H9 (cell line): ENCODE results near the gene ALDOA. TPM values are rescaled to one million over a fixed set of nuclear protein-coding genes. Genes with fewer than 3 reads are reported as not detected.

ENCODE experiments used
- DNase-seq: peaks from one replicate; pipeline ENCODE4 v3.0.0-alpha.2; 2017
- H2AFZ ChIP-seq: one replicate; pipeline ENCODE4 v1.6.1; 2013; ENCODE audit warnings: mild to moderate bottlenecking, low read length, control low read depth, moderate library complexity
- H2AK5ac ChIP-seq: 2 replicates; pipeline ENCODE4 v1.6.1; 2013; ENCODE audit warnings: low read length, control low read depth, mixed read lengths; ENCODE audit not compliant: insufficient read length
- H2BK120ac ChIP-seq: one replicate; pipeline ENCODE4 v1.6.1; 2013; ENCODE audit warnings: low read depth, mild to moderate bottlenecking, low read length, control low read depth, inconsistent platforms; ENCODE audit not compliant: poor library complexity, severe bottlenecking
- H2BK12ac ChIP-seq: 2 replicates; pipeline ENCODE4 v1.6.1; 2013; ENCODE audit warnings: low read length, control low read depth, mixed read lengths, low read depth; ENCODE audit not compliant: insufficient read length
- H2BK15ac ChIP-seq: 2 replicates; pipeline ENCODE4 v1.6.1; 2013; ENCODE audit warnings: low read depth, low read length, control low read depth
- H2BK20ac ChIP-seq: one replicate; pipeline ENCODE4 v1.6.1; 2013; ENCODE audit warnings: low read depth, mild to moderate bottlenecking, low read length, control low read depth, inconsistent platforms; ENCODE audit not compliant: poor library complexity, severe bottlenecking
- H2BK5ac ChIP-seq: 2 replicates; pipeline ENCODE4 v1.6.1; 2013; ENCODE audit warnings: low read length, control low read depth, mixed read lengths; ENCODE audit not compliant: insufficient read length
- H3K14ac ChIP-seq: 2 replicates; pipeline ENCODE4 v1.6.1; 2013; ENCODE audit warnings: low read length, control low read depth; ENCODE audit not compliant: insufficient read depth
- H3K18ac ChIP-seq: 2 replicates; pipeline ENCODE4 v1.6.1; 2013; ENCODE audit warnings: low read depth, mild to moderate bottlenecking, mixed read lengths, low read length, control low read depth; ENCODE audit not compliant: insufficient read length
- H3K23ac ChIP-seq: 2 replicates; pipeline ENCODE4 v1.6.1; 2013; ENCODE audit warnings: low read length, control low read depth, mixed read lengths, low read depth; ENCODE audit not compliant: insufficient read length
- H3K23me2 ChIP-seq: 2 replicates; pipeline ENCODE4 v1.6.1; 2013; ENCODE audit warnings: low read depth, mild to moderate bottlenecking, mixed read lengths, low read length, control low read depth; ENCODE audit not compliant: insufficient read length, poor library complexity, severe bottlenecking
- H3K27ac ChIP-seq: 2 replicates; pipeline ENCODE4 v1.5.1; 2013; ENCODE audit warnings: low read length, control low read depth, mixed read lengths, low read depth; ENCODE audit not compliant: insufficient read length
- H3K27me3 ChIP-seq: 2 replicates; pipeline ENCODE4 v1.6.1; 2013; ENCODE audit warnings: low read length, control low read depth, inconsistent platforms; ENCODE audit not compliant: insufficient read depth
- H3K4ac ChIP-seq: 2 replicates; pipeline ENCODE4 v1.6.1; 2013; ENCODE audit warnings: low read depth, mild to moderate bottlenecking, control low read depth, inconsistent platforms, low read length, moderate library complexity
- H3K4me1 ChIP-seq: 2 replicates; pipeline ENCODE4 v1.6.1; 2013; ENCODE audit warnings: low read length, control low read depth, inconsistent platforms; ENCODE audit not compliant: insufficient read depth
- H3K4me2 ChIP-seq: 2 replicates; pipeline ENCODE4 v1.6.1; 2013; ENCODE audit warnings: low read length, control low read depth, mixed read lengths; ENCODE audit not compliant: insufficient read length, insufficient read depth
- H3K56ac ChIP-seq: 2 replicates; pipeline ENCODE4 v1.6.1; 2013; ENCODE audit warnings: low read depth, mild to moderate bottlenecking, mixed read lengths, low read length, control low read depth; ENCODE audit not compliant: insufficient read length
- H3K79me1 ChIP-seq: 2 replicates; pipeline ENCODE4 v1.6.1; 2013; ENCODE audit warnings: low read depth, mild to moderate bottlenecking, moderate library complexity, low read length, control low read depth, inconsistent platforms; ENCODE audit not compliant: insufficient read depth, poor library complexity, severe bottlenecking
- H3K79me2 ChIP-seq: 2 replicates; pipeline ENCODE4 v1.6.1; 2013; ENCODE audit warnings: low read length, control low read depth, inconsistent platforms; ENCODE audit not compliant: insufficient read depth
- H3K9ac ChIP-seq: 2 replicates; pipeline ENCODE4 v1.6.1; 2013; ENCODE audit warnings: low read length, control low read depth, mixed read lengths; ENCODE audit not compliant: insufficient read length; ENCODE audit errors: extremely low read depth
- H3K9me3 ChIP-seq: one replicate; pipeline ENCODE4 v1.6.1; 2013; ENCODE audit warnings: low read depth, low read length, inconsistent platforms; ENCODE audit not compliant: control insufficient read depth
- H3T11ph ChIP-seq: one replicate; pipeline ENCODE4 v1.6.1; 2013; ENCODE audit warnings: mild to moderate bottlenecking, low read length, control low read depth, inconsistent platforms
- H4K20me1 ChIP-seq: one replicate; pipeline ENCODE4 v1.6.1; 2013; ENCODE audit not compliant: control insufficient read depth, insufficient read length, insufficient read depth
- H4K5ac ChIP-seq: 2 replicates; pipeline ENCODE4 v1.6.1; 2013; ENCODE audit warnings: low read depth, mild to moderate bottlenecking, mixed read lengths, low read length, control low read depth; ENCODE audit not compliant: insufficient read length
- H4K8ac ChIP-seq: replicated peaks from 2 replicates; pipeline ENCODE4 v1.6.1; 2013; ENCODE audit warnings: low read length, control low read depth, mixed read lengths, low read depth; ENCODE audit not compliant: insufficient read length
- H4K91ac ChIP-seq: 2 replicates; pipeline ENCODE4 v1.6.1; 2013; ENCODE audit warnings: low read depth, mild to moderate bottlenecking, moderate library complexity, mixed read lengths, low read length, control low read depth; ENCODE audit not compliant: insufficient read length
- H3K27ac Mint-ChIP-seq, 3 experiments: 2 replicates in 2 of 3; 3 replicates in 1 of 3; pipeline ENCODE4 v1.8.0; 2020 to 2021; ENCODE audit warnings: mixed read lengths in 3 of 3, mild to moderate bottlenecking in 1 of 3, moderate library complexity in 1 of 3
- H3K27me3 Mint-ChIP-seq: 2 replicates; pipeline ENCODE4 v1.8.0; 2021; ENCODE audit warnings: low read depth, mild to moderate bottlenecking, moderate library complexity, mixed read lengths
- H3K36me3 Mint-ChIP-seq, 3 experiments: 2 replicates in 2 of 3; 3 replicates in 1 of 3; pipeline ENCODE4 v1.8.0; 2020 to 2021; ENCODE audit warnings: low read depth in 3 of 3, mixed read lengths in 3 of 3; ENCODE audit not compliant: insufficient read depth in 1 of 3
- H3K4me1 Mint-ChIP-seq, 2 experiments: 2 replicates each; pipeline ENCODE4 v1.8.0; 2020; ENCODE audit warnings: mixed read lengths in 2 of 2
- H3K4me3 Mint-ChIP-seq, 2 experiments: 2 replicates in 1 of 2; 3 replicates in 1 of 2; pipeline ENCODE4 v1.8.0; 2020 to 2021; ENCODE audit warnings: mild to moderate bottlenecking in 2 of 2, mixed read lengths in 2 of 2, moderate library complexity in 1 of 2
- H3K9me3 Mint-ChIP-seq, 2 experiments: 2 replicates in 1 of 2; 3 replicates in 1 of 2; pipeline ENCODE4 v1.8.0; 2020; ENCODE audit warnings: mild to moderate bottlenecking in 2 of 2, mixed read lengths in 2 of 2, moderate library complexity in 1 of 2
- WGBS: extraction: QIAGEN DNeasy Blood & Tissue Kit; methylation state at CpG from one replicate; pipeline ENCODE4 v1.1.7; 2013; ENCODE audit warnings: missing lambda C conversion rate, low lambda C conversion rate, mixed read lengths; ENCODE audit not compliant: insufficient read length; ENCODE audit errors: extremely low coverage; 5-methylcytosine and 5-hydroxymethylcytosine counted together
- total RNA-seq: library from RNA; stranded (reverse); gene quantifications from 2 replicates; pipeline ENCODE4 v1.2.1, GENCODE V29; 2021
- TF ChIP-seq, protein P1 (sequence below): fragments of 200-600 bp; sonication (generic); conservative IDR thresholded peaks from 3 replicates; pipeline ENCODE4 v1.8.0; 2021; ENCODE audit warnings: antibody characterized with exemption, mild to moderate bottlenecking

Gene ALDOA
- total RNA-seq, 1 experiment from 2014 or later = 1,356 TPM

DNA sequence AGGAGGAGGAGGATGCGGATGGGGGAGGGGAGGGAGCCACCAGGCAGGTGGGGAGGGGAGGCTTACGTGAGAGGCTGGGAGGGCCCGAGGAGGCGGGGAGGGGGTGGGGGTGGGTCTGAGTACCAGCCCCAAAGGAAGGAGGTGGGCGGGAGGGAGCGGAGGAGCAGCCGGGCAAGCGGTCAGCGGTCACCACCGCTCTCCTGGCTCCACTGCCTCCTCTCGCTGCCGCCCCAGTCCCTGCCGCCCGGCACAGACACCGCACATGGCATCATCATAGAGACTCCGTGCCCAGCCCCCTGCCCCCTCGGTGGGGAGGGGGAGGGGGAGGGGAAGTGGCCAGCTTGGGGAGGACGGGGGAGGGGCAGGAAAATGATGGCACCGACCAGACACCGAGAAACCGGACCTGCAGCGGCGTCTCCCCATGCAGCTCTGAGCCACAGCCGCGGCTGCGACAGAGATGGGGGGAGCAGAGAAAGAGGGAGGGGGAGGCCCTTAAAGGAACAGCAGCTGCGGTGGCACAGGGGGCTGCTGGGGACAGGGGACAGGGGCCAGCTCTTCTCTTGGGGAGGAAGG, 34.6 kb upstream of the ALDOA start, which contains the start of gene TLCD3B:
Gene TLCD3B (minus strand): TSS at position 431 of the 573 bp plus-strand sequence. CDS start 744 bp downstream, outside the sequence.
- DNase-seq = peak; percentile 86
- Mint-ChIP-seq H3K27me3 (peaks cover 37% of the 10 kb centered on the region), H3K27ac (no peak within 1 kb of the TSS; a peak in 1 of 7 replicates), H3K4me3 (peak within 1 kb of the TSS; percentile 73 to 90), H3K4me1 (peaks cover 27 to 42% of the 10 kb centered on the region in 2 experiments), H3K36me3 (peaks cover 6 to 16% (median 10%) of the 10 kb centered on the region in 3 experiments; a peak in 5 of 7 replicates), H3K9me3 (no peaks in the 10 kb centered on the region; a peak in 1 of 5 replicates)
- no peaks in the 10 kb centered on the region for H3K79me1 ChIP-seq
- H4K8ac ChIP-seq = no peak within 1 kb of the TSS
- peak within 1 kb of the TSS; percentile 80 for H3K18ac ChIP-seq
- H3K4me1 ChIP-seq = peaks cover 3% of the 10 kb centered on the region; the same call in 1 of the 2 replicates
- H3K27me3 ChIP-seq = no peaks in the 10 kb centered on the region; the same call in 1 of the 2 replicates
- H3K23ac ChIP-seq = no peak within 1 kb of the TSS
- no peak within 1 kb of the TSS for H2BK20ac ChIP-seq
- H2BK5ac ChIP-seq = no peak within 1 kb of the TSS
- no peak within 1 kb of the TSS for H3T11ph ChIP-seq
- no peak within 1 kb of the TSS for H3K4ac ChIP-seq
- no peak within 1 kb of the TSS for H4K91ac ChIP-seq
- no peak within 1 kb of the TSS for H3K56ac ChIP-seq
- no peak within 1 kb of the TSS for H2BK12ac ChIP-seq
- TF ChIP-seq, protein P1, sequence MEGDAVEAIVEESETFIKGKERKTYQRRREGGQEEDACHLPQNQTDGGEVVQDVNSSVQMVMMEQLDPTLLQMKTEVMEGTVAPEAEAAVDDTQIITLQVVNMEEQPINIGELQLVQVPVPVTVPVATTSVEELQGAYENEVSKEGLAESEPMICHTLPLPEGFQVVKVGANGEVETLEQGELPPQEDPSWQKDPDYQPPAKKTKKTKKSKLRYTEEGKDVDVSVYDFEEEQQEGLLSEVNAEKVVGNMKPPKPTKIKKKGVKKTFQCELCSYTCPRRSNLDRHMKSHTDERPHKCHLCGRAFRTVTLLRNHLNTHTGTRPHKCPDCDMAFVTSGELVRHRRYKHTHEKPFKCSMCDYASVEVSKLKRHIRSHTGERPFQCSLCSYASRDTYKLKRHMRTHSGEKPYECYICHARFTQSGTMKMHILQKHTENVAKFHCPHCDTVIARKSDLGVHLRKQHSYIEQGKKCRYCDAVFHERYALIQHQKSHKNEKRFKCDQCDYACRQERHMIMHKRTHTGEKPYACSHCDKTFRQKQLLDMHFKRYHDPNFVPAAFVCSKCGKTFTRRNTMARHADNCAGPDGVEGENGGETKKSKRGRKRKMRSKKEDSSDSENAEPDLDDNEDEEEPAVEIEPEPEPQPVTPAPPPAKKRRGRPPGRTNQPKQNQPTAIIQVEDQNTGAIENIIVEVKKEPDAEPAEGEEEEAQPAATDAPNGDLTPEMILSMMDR = no peak
- no peak within 1 kb of the TSS for H2AFZ ChIP-seq
- H3K79me2 ChIP-seq = no peaks in the 10 kb centered on the region; the same call in 1 of the 2 replicates
- no peak within 1 kb of the TSS for H2AK5ac ChIP-seq
- peaks cover 20% of the 10 kb centered on the region for H3K23me2 ChIP-seq
- H3K9me3 ChIP-seq = no peaks in the 10 kb centered on the region
- H4K5ac ChIP-seq = no peak within 1 kb of the TSS
- no CpG with 5 or more reads among the region's 27 CpGs for WGBS
- H3K27ac ChIP-seq = no peak within 1 kb of the TSS
- H3K9ac ChIP-seq = peak within 1 kb of the TSS; percentile 12
- peak within 1 kb of the TSS; percentile 76 for H3K4me2 ChIP-seq
- no peak within 1 kb of the TSS for H2BK15ac ChIP-seq
- peak within 1 kb of the TSS; percentile 52 for H3K14ac ChIP-seq
- H4K20me1 ChIP-seq = no peaks in the 10 kb centered on the region
- H2BK120ac ChIP-seq = no peak within 1 kb of the TSS
